Gastrocnemius medialis (tissue), 4 donors: ENCODE results near the gene INPP5D. TPM values are rescaled to one million over a fixed set of nuclear protein-coding genes. Genes with fewer than 3 reads are reported as not detected.
A peak's percentile ranks its signal among the peaks of the same experiment; 100 is the strongest.

Experiments
- ATAC-seq, 2 donors: fragments of 150-250 bp; one replicate each; pipeline ENCODE4 v1.9.1; 2016
- DNase-seq, 2 donors: peaks; one replicate each; pipeline ENCODE4 v3.0.0-alpha.2; 2019
- H3K27ac ChIP-seq, 4 donors: fragments of 200-600 bp; sonication (generic); 1 replicate in 1 of 4; 2 replicates in 3 of 4; pipeline ENCODE4 v1.5.1; 2016 to 2018; ENCODE audit warnings: mild to moderate bottlenecking in 2 of 4, moderate library complexity in 1 of 4
- H3K27me3 ChIP-seq, 3 donors: fragments of 200-600 bp; sonication (generic) in 2 of 3; 1 replicate in 1 of 3; 2 replicates in 2 of 3; pipeline versions ENCODE4 v1.5.1 to v1.6.0; 2016 to 2019; ENCODE audit warnings: mild to moderate bottlenecking in 1 of 3, moderate library complexity in 1 of 3
- H3K36me3 ChIP-seq, 2 donors: fragments of 200-600 bp; sonication (generic) in 1 of 2; one replicate each; pipeline ENCODE4 v1.5.1; 2017 to 2018
- H3K4me1 ChIP-seq, 2 donors: fragments of 200-600 bp; sonication (generic) in 1 of 2; one replicate each; pipeline ENCODE4 v1.5.1; 2016 to 2017; ENCODE audit warnings: mild to moderate bottlenecking in 2 of 2
- H3K4me3 ChIP-seq, 4 donors: fragments of 200-600 bp; sonication (generic) in 3 of 4; 1 replicate in 1 of 4; 2 replicates in 3 of 4; pipeline ENCODE4 v1.5.1; 2016 to 2019; ENCODE audit warnings: mild to moderate bottlenecking in 2 of 4
- H3K9me3 ChIP-seq, 3 donors: fragments of 200-600 bp; sonication (generic) in 2 of 3; 1 replicate in 1 of 3; 2 replicates in 2 of 3; pipeline ENCODE4 v1.5.1; 2016 to 2019
- POLR2A ChIP-seq, 2 donors: fragments of 450-650 bp; IDR thresholded peaks; one replicate each; pipeline ENCODE4 v1.6.1; 2017; ENCODE audit warnings: antibody characterized with exemption in 2 of 2, mild to moderate bottlenecking in 2 of 2, moderate library complexity in 2 of 2
- in situ Hi-C, 4 donors: fragments of 200-750 bp; cut with MboI; loops; one replicate each; pipeline versions ENCODE4 v1.15.0 to v1.8.0; 2017; ENCODE audit warnings: low sequenced_read_pairs in 4 of 4
- intact Hi-C: fragments of 100-400 bp; cut with DNase I; formaldehyde crosslinking; loops from one replicate; pipeline ENCODE4 v1.15.1; 2023; ENCODE audit warnings: low total_unique reads
- total RNA-seq, 4 donors: library from RNA; depleted of rRNA; stranded (reverse); fragments of >200 nt; gene quantifications; one replicate each; pipeline versions ENCODE4 v1.1.0 to v1.2.3, GENCODE V29; 2016
- TF ChIP-seq, protein P1 (sequence below), 5 experiments: fragments of 450-650 bp in 3 of 5; fragments of 200-600 bp in 2 of 5; sonication (generic) in 2 of 5; IDR thresholded peaks in 4 of 5; conservative IDR thresholded peaks in 1 of 5; 1 replicate in 4 of 5; 2 replicates in 1 of 5; pipeline ENCODE4 v1.5.1; 2016 to 2019; ENCODE audit warnings: antibody characterized with exemption in 5 of 5, mild to moderate bottlenecking in 3 of 5, moderate library complexity in 3 of 5

Gene INPP5D
- total RNA-seq, 4 donors from 2014 or later, result 1.7 to 18.7 (median 4.9) TPM

DNA sequence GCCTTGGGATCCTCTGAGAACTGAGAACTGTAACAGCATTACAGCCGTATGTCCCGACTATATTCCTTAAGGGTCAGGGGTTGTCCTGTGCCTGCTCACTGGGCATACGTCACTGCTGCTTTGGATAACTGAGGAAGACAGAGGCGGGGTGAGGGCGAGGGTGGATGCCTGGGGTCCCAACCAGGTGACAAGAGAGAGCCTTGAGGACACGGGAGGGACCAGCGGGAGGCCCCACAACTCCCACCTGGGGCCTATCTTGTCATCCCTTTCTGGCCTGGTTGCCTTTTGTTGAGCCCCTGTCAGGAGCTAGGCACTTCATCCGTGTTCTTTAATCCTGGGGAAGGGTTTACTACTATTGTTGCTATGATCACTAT is 28.8 kb downstream of the INPP5D start:
- peaks cover 0 to 17% of the 10 kb centered on the region in 2 donors for H3K4me1 ChIP-seq
- peak overlapping the region in 2 of 4 donors; percentile 3 to 14 for H3K27ac ChIP-seq
- DNase-seq (no peak), ATAC-seq (no peak)
- TF ChIP-seq, protein P1, sequence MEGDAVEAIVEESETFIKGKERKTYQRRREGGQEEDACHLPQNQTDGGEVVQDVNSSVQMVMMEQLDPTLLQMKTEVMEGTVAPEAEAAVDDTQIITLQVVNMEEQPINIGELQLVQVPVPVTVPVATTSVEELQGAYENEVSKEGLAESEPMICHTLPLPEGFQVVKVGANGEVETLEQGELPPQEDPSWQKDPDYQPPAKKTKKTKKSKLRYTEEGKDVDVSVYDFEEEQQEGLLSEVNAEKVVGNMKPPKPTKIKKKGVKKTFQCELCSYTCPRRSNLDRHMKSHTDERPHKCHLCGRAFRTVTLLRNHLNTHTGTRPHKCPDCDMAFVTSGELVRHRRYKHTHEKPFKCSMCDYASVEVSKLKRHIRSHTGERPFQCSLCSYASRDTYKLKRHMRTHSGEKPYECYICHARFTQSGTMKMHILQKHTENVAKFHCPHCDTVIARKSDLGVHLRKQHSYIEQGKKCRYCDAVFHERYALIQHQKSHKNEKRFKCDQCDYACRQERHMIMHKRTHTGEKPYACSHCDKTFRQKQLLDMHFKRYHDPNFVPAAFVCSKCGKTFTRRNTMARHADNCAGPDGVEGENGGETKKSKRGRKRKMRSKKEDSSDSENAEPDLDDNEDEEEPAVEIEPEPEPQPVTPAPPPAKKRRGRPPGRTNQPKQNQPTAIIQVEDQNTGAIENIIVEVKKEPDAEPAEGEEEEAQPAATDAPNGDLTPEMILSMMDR (IDR thresholded peaks at IDR 0.05 in 4 of 5, conservative IDR thresholded peaks at IDR 0.05 in 1 of 5), result no peak
- no peak for TF ChIP-seq POLR2A (IDR thresholded peaks at IDR 0.05)
- in situ Hi-C loops, result no loop called here
- no peaks in the 10 kb centered on the region for H3K9me3 ChIP-seq
- intact Hi-C loops, result no loop called here
- H3K4me3 ChIP-seq, result no peak overlapping the region
- no peaks in the 10 kb centered on the region for H3K36me3 ChIP-seq
- H3K27me3 ChIP-seq, result peaks cover 0 to 5% (median 3%) of the 10 kb centered on the region in 3 donors

DNA sequence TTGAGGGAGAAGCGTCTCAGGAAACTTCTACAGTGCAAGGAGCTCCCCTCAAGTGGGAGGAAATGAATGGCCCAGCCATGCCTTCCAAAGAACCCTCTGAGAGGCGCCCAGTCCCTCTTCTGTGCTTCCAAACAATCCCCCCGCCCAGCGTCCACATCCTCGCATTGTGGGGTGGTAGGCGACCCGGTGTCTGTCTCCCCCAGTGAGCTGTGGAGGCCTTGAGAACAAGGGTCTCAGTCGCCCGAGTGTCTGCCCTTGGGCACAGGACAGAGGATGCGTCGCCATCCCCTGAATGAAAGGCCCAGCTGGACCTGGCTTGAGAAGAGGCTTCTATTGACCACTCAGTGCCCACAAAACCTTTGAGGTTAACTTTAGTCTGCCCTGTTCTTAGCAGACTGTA is 29.7 kb downstream of the INPP5D start:
- intact Hi-C loops, result no loop called here
- TF ChIP-seq, protein P1 (IDR thresholded peaks at IDR 0.05 in 4 of 5, conservative IDR thresholded peaks at IDR 0.05 in 1 of 5), result no peak
- no peak for TF ChIP-seq POLR2A (IDR thresholded peaks at IDR 0.05)
- H3K27me3 ChIP-seq, result peaks cover 0 to 5% (median 3%) of the 10 kb centered on the region in 3 donors
- H3K36me3 ChIP-seq, result no peaks in the 10 kb centered on the region
- H3K4me3 ChIP-seq, result no peak overlapping the region
- in situ Hi-C loops, result no loop called here
- no peak for DNase-seq
- H3K9me3 ChIP-seq, result no peaks in the 10 kb centered on the region
- ATAC-seq, result no peak
- peaks cover 0 to 15% of the 10 kb centered on the region in 2 donors for H3K4me1 ChIP-seq
- no peak overlapping the region for H3K27ac ChIP-seq

DNA sequence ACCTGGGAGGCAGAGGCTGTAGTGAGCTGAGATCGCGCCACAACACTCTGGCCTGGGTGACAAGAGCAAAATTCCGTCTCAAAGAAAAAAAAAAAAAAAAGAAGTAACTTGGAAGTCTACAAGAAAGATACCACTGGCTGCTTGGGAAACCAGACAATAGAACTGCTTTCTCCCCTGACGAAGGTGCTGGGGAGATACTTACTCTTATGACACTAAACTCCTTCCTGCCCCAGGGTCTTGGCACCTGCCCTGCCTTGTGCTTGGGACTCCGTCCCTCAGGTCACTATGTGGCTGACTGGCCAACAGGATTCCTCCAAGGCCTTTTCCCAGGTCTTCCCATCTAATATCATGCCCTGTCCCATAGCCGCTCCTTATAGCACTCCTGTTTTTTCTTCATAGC is 30.7 kb downstream of the INPP5D start:
- Histone ChIP-seq H3K9me3 (no peaks in the 10 kb centered on the region), H3K27ac (no peak overlapping the region), H3K36me3 (no peaks in the 10 kb centered on the region), H3K27me3 (peaks cover 0 to 5% (median 5%) of the 10 kb centered on the region in 3 donors), H3K4me1 (peaks cover 0 to 5% of the 10 kb centered on the region in 2 donors), H3K4me3 (no peak overlapping the region)
- in situ Hi-C loops (no loop called here), intact Hi-C loops (no loop called here)
- ATAC-seq (no peak), DNase-seq (no peak)
- TF ChIP-seq, protein P1 (IDR thresholded peaks at IDR 0.05 in 4 of 5, conservative IDR thresholded peaks at IDR 0.05 in 1 of 5), result no peak
- TF ChIP-seq POLR2A (IDR thresholded peaks at IDR 0.05), result no peak

DNA sequence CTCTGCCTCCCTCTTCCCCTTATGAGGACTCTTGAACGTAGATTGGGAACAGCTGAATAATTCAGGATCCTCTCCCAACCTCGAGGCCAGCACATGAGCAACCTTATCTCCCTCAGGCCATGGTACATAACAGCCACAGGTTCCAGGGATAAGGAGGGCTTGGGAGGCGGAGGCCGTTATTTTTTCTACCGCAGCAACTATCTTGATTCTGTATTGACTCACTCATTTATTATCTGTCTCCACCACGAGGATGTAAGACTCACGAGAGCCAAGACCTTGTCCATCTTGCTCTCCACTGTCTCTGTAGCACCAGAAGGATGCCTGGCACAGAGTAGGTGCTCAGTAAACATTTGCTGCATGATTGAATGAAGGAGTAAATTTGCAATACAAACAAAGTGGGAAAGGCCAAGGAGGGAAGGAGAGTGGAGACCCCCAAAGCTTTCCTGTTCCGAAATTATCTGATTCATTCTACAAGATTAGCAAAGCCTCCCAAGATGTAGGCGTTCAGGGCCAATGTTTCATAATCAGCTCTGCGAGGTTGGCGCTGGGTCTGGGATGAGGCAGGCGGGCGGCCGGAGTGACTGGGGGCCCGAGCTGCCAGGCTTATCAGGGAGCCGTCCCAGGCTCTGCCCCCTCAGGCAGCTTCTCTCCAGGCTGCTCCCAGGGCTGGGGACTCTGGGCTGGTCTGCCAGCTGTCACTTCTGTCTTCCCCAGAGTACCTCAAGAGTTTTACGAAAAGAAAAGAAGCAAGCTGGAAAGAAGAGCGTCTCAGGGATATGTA is 31.6 kb downstream of the INPP5D start:
- H3K4me1 ChIP-seq, result no peaks in the 10 kb centered on the region
- intact Hi-C loops, result no loop called here
- peaks cover 0 to 6% (median 5%) of the 10 kb centered on the region in 3 donors for H3K27me3 ChIP-seq
- no peak overlapping the region for H3K27ac ChIP-seq
- H3K4me3 ChIP-seq, result no peak overlapping the region
- in situ Hi-C loops, result no loop called here
- no peak for ATAC-seq
- no peaks in the 10 kb centered on the region for H3K9me3 ChIP-seq
- no peaks in the 10 kb centered on the region for H3K36me3 ChIP-seq
- no peak for TF ChIP-seq POLR2A (IDR thresholded peaks at IDR 0.05)
- TF ChIP-seq, protein P1 (IDR thresholded peaks at IDR 0.05 in 4 of 5, conservative IDR thresholded peaks at IDR 0.05 in 1 of 5), result no peak
- no peak for DNase-seq
